NOMO-1 treated with DMSO at 0.1 percent for 48 hours (cell line): ENCODE results near the gene ARL10.
A peak's percentile ranks its signal among the peaks of the same experiment; 100 is the strongest.

Experiments
- DNase-seq: peaks from one replicate; lab custom pipeline; 2025; ENCODE audit not compliant: unreplicated experiment; lab: John Stamatoyannopoulos, UW

ARL10 gene

DNA sequence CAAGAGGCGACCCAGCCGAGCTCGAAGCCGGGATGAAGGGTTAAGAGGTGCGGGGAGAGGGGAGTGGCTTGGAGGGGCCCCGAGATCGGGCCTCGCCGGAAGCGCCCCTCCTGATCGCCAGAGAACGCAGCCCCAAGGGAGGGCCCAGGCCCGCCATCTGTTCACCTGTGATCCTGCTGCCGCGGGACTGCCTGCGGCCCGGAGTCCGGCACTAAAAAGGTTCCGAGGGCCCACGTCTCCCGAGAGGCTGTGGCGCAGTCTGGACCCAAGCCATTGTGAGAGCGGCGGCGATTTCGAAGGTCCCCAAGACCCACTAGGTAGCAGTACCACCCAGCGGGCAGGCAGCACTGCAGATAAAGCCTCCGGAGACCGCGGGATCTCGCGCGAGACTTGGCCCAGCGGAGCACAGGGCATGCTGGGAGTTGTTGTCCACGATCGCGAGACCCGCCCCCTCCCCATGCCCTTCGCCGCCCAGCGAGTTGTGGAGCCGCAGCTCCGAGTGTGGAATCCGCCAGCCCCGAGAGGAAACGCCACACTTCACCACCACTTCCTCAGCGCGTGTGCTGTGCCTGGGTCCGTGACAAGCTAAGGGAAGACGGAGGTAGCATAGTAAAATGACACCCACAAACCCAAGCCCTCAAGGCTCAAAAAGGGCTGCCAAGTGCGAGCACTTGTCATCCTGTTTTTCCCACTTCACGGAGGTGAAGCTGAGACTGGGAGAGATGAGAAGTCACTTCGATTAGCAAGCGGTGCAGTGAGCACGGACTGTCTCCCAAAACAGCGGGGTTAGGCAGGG lies 3.7 kb upstream of the ARL10 start, which contains the start of gene KIAA1191:
Gene KIAA1191, minus strand, starts transcription at position 328 of the 796 bp plus-strand sequence. CDS start 2,256 bp downstream, outside the sequence.
- peak; percentile 85 for DNase-seq

DNA sequence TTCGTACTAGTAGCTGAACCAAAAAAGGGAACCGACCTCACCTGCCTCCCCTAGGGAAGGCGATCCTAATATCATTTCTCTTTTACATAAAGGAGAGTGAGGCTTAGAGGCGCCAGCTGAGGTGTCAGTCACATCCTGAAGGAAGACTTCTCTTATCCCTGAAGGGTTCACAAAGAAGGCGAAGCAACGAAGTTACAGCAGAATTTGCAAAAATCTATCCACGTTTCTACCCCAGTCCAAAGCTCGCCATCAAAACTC lies 3.1 kb upstream of the ARL10 start:
- peak; percentile 36 for DNase-seq

DNA sequence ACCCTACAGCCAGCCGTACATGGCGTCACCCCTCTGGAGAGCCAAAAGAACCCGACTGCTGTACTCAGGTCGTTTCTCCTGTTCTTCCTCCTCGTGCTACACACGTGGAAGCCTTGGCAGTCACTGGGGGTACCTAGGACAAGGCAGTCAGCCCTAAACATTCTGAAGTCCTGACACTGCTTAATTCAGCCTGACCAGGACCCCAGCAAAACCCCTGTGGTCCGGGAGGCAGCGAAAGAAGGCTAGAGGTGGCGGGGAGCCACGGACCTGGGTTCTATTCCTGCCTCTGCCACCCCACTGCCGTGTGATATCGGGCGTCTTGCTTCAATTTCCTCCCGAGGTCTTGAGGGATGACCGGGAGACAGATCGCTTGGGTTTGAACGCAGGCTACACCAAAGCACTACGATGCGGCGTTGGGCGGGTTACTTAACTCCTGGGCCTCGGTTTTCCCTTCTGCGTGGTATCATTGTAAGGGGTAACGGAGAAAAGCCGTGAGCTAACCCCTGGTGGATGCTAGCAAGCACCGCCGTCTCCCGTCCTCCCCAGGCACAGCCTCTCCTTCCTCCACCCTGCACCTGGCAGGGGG lies 429 bp upstream of the ARL10 start:
- no peak for DNase-seq

DNA sequence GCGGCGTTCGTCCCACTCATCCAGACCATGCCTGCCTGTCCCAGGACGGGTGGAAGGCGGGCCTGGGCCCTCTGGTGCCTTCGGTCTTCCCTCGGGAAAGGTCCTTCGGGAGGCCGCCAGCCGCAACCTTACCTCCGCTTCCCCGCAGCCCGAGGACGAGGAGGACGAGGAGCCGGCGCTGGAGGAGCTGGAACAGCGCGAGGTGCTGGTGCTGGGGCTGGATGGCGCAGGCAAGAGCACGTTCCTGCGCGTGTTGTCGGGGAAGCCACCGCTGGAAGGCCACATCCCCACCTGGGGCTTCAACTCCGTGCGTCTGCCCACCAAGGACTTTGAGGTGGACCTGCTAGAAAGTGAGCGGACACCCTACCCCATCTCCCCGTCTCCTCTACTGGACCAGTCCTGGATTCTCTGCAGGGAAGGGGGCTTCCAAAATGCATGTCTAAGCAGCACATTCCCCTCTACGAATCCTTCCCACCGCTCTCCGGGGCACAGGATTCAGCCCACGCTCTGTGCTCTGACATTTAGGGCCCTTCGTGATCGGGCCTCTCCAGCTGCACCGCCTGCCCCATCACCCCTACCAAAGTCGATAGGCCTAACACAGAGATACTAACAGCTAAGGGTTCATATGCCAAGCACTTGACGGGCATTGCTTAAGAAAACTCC lies 1.1 kb downstream of the ARL10 start:
- no peak for DNase-seq

DNA sequence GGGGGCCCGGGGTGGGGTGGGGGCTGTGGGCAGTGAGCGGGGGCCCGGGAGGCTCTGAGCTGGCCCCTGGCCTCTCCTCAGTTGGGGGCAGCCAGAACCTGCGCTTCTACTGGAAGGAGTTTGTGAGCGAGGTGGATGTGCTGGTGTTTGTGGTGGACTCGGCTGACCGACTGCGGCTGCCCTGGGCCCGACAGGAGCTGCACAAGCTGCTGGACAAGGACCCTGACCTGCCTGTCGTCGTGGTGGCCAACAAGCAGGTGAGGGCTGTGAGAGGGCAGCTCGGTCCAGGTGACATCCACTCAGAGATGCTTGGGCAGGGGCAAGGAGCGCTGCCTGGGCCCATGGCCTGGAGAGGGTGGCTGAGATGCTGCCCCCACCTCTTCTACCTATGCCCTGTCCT lies 3.4 kb downstream of the ARL10 start:
- no peak for DNase-seq

DNA sequence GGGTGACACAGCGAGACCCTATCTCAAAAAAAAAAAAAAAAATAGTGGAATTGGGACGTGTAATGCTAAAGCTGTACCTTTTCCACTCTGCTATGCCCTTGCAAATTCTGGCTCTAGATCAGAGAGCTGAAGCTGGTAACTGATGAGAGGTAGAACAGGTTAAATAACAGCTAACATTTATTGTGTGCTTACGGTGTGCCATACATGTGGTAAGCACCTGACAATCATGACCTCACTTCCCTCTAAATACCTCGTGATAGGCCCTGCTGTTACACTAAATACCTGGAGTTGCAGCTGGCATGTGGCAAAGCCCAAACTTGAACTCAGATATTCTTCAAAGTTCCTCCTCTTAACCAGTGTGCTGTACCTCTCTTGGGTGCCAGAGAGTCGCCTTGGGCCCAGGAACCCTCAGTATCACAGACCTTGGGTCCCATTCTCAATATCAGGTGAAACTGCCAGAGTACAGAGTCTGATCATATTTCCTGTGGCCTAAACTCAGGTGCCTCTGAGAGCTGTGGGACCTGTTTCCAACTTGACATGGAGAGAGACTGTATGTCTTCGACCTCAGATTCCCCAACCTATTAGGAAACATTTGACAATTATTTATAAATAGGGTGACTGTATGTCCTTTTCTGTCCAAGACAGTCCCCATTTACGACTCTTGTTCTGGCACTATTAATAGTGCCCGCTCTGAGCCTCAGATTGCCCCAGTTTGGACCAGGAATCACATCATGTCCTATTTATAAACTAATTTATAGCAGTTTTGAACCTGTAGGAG lies 4.8 kb downstream of the ARL10 start:
- no peak for DNase-seq

DNA sequence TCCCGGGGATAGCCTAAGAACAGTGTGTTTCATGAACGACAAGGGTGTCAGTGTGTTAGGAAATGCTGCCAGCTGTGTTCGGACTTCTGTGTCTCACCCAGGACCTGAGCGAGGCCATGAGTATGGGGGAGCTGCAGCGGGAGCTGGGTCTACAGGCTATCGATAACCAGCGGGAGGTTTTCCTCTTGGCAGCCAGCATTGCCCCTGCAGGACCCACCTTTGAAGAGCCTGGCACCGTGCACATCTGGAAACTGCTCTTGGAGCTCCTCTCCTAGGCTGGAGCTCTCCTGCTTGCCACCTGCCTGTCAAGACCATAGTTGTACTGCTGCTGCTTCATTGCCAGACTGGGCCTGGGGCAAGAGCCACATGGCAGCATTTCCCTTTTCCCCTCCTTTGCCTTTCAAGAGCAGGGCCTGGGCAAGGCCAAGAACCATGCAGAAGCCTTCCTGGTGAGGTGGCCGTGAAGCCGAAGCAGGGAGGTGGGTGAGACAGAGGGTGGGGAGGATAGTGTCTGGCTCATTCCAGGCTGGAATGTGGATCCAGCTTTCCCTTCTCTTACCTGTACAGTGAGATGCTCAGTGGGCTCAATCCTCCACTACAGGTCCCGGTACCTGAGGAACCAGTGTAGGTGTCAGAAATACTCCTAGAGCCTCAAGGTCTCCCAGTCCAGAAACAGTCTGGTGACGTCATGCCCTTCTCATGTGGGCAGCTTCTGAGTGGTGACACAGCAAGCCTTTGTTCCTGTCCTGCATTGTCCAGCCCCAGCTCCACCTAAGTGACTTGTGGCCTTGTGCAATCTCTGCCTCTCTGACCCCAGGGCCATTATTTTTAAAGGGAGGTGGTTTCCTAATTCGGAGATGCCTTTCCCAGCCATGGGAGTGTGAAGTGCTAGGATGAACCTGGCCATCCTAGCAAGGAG lies 6.6 kb downstream of the ARL10 start:
- DNase-seq = no peak

DNA sequence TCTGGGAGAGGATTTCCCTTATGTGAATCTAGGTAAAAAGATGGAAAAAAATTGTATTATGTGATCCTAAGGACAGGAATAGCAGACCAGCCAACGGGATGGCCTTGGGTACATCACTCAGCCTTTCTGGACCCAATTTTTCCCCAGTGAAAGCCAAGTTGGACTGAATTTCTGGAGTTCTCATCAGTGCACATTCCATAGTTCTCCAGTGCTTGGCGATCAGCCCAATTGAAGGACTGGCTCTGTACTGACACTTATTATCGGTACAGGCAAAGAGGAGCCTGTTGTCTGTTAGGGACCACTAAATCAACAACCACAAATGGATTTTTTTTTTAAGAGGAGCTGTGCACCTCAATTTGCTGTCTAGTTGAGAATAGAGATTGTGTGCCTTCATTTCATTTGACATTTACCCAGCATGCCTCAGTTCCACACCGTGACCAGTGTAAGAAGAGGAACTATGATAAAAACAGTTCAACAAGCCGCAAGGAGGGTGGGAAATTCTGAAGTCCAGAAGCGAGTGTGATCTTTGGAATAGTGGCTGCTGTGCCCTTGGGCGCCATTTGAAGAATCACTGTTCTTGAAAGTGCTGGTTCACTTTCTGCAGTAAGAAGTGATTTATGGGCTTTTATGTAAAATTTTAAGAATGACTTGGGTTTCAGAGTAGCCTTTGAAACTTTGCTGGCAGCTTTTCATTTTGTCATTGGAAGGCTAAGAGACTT lies 8.0 kb downstream of the ARL10 start:
- DNase-seq = peak; percentile 18

DNA sequence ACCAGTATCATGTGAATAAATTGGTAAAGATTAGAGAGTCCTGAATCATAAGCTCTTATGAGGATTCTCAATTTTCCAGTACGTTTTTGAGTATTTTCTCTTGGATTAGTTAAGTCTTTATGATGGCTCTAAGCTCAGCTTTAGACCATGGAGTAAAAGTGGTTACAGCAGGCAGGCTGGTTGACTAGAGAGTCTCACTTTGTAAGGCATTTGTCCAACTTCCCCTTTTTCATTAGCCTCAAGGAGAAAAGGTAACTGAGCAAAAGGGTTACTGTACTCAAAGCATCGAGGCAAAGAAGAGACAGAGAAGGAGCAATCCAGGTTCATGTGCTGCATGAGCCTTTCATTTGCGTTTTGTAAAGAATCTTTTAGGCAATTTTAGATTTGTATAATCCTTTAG lies 14.6 kb downstream of the ARL10 start:
- peak; percentile 37 for DNase-seq

DNA sequence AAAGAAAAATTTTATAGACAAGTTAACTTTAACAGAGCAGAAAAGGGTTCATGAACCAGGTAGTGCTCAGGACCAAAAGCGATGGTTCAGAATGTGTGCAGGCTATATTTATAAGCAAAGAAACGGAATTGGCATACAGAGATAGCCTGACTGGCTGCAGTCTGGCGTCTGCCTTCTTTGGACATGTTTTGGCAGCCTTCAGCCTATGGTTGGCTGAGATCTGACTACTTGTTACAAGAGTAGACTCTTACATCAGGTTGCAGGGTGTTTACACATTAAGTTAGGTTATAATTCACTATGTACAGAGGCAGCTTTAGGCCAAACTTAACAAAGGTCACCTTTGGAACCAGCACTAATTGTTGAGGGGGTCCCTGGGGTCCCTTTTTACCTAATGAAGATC lies 16.1 kb downstream of the ARL10 start:
- DNase-seq = no peak

DNA sequence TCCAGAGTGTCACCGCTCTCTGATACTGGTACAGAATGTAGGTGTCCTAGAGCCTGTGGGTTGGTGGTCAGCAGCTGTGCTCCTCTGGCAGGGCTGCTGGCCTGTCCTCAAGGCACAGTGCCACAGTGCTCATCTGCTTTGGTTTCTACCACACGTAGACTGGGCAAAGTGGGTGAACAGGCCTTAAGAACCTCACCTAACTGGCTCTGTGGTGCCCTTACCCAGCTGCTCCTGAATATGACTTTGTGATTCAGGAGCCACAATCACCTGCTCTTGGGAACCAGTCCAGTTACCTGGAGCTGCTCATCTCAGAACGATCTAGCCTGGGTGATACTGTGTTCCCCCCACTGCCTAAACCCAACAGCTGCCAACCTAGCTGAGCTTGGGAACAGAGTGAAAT lies 16.7 kb downstream of the ARL10 start:
- no peak for DNase-seq

DNA sequence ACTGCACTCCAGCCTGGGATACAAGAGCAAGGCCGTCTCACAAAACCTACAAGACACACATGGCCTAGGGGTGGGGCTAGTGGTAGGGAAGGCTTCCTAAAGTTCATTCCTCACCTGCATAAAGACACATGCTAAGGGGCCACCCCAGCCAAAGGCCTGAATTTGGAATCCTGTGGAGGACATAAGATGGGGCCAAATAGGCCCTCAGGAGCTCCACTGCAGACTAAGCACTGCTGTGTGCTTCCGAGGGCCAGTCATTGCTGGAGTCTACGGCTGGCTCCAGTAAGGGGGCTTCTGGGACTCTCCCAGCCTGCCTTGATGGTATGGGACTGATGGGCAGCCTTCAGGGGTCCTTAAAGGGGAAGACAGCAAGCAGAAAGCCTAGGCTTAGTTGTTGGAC lies 17.4 kb downstream of the ARL10 start:
- DNase-seq = no peak

DNA sequence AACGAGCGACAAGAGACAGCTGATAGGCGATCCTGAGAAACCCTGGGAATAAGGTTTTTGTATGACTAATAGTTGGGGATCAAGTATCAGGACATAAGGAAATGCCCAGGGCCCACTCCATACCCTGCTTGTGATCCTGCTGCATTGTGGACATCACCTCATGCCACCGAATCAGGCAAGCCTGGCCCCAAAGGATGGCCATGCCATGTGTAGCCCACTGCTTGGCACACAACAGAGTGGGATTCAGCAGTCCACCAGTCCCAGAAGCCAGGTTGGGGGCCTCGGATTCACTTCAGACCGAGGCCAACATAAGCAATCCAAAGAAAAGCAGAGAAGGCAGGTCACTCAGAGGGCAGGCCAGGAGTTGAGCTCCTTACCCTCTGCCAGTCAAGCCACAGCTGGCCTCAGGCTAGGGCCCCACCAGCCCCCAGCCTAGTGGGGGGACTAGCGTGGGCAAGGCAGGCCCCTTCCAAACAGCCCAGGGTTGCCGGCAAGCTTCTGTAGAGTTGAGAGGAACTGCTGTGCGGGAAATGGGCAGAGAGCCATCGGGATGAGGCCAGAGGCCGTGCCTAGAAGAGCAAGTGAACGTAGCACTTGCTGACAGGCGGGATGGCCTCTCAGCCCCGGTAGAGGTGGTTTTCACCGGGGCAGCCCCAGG lies 18.1 kb downstream of the ARL10 start:
- DNase-seq = no peak

DNA sequence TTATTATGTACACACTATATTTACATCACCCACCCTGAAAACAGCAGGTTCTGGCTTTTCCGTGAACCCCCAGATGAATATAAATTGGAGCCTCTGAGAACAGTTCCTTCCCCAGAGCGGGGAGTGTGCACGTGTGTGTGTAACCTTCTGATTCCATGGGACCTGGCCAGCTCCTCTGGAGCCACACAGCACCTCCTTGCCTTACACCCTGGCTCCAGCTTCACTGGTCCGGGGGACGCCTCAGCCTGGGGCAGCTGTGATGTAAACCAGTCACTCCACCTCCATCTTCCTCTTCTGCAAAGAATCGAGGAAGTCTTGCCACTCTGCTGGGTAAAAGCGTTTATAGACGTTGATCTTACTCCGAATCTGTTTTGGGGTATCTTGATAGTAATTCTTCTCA lies 18.7 kb downstream of the ARL10 start:
- no peak for DNase-seq

DNA sequence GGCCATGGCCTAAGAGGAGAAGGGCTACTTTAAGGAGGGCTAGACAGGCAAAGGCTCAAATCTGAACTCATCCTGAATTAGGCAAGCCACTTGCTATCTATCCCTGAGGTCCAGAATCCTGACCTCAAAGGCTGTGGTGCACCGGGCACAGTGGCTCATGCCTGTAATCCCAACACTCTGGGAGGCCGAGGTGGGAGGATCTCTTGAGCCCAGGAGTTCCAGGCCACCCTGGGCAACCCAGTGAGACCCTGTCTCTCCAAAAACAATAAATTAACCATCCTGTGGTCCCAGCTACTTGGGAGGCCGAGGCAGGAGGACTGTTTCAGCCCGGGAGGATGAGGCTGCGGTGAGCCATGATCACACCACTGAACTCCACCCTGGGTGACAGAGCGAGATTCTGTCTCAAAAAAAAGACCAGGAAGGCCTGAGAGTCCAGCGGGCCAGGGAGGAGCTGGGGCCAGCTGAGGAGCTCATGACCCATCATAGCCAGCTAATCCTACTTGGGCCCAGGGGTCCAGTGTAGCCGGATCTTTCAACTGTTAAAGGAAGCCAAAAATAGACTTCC lies 19.2 kb downstream of the ARL10 start:
- DNase-seq = no peak

DNA sequence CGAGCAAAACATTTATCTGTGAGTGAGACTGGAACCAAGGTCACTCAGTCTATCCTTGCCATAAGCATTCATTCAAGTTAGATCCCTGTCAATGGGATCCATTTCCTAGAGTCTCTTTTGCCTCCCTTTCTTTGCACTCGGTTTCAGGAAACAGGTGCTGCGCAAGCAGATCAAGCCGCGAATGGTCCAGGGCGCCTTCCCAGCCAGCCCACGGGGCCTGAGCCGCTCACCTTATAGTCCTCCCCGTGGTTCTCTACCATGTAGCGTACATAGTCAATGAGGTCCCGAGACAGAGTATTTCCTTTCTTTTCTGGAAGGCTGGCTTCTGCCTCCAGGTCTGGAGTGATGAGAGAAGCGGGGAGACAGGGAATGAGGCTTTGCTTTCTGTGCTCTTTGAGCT lies 19.7 kb downstream of the ARL10 start:
- no peak for DNase-seq

DNA sequence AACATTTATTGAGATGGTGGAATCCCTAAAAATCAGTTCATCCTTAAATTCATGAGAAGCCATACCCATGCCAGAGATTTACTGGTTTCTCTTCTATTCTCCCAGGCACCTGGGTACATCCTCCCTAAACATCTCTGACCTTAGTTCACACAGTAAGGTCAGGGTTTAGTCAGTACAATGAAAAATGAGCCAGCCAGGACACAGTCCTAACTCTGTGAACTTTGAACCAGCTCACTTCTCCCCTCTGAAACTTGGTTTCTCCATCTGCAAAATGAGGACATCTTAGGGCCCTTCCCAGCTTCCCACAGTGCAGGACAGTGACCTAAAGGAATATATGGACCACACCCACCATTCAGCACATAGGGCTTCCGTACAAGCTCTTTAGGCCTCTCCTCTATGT lies 21.2 kb downstream of the ARL10 start:
- DNase-seq = no peak

DNA sequence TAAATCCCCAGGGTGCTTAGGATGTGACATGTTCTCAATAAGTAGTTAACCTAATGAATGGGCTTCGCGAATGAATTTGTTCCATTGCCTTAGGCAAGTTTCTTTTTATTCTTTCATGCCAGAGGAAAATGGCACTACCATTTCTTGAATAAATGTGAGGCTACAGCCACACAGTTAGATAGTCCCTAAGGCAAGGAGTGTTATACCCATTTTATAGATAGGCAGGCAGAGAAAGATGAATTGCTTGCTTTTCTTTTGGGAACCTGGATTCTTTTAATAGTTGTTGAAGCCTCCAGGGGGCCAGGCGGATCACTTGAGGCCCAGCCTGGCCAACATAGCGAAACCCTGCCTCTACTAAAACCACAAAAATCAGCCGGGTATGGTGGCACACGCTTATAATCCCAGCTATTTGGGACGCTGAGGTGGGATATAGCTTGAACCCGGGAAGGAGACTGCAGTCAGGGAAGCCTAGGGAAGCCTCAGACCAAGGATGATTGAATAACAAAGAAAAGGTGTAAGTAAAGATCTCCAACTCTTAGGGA lies 22.2 kb downstream of the ARL10 start:
- no peak for DNase-seq

DNA sequence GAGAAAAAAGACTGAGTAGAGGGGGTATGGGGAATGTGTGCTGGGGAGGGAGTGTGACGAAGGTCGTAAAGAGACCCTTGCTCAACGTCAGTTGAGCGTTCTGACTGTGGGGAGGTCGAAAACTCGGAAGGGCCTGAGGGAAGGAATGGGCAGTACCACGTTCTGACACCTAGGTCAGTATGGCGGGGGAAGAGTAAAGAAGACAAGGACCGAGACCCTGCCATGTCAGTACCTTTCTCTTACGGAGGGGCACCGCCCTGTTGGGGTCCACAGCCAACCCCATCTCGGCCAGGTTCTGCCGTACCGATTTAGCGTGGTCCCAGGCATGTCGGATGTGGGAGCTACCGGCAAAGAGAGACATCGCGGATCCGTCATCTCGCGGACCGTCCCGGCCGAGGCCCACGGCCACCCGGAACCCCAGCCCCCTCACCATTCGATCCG lies 22.7 kb downstream of the ARL10 start:
- peak; percentile 23 for DNase-seq
